IPS DF 4.7 (cell line): Measurements from ENCODE around the gene NUP62.
"Not testable (repeated sequence)": the region's sequence is repeated elsewhere in the genome, so short reads cannot be mapped to it uniquely, and the experiment has no call there.

Experiments used
- DNase-seq: peaks from one replicate; pipeline ENCODE4 v3.0.0-alpha.2; 2013; ENCODE audit warnings: low spot score; ENCODE audit errors: extremely low read depth

NUP62 gene

DNA sequence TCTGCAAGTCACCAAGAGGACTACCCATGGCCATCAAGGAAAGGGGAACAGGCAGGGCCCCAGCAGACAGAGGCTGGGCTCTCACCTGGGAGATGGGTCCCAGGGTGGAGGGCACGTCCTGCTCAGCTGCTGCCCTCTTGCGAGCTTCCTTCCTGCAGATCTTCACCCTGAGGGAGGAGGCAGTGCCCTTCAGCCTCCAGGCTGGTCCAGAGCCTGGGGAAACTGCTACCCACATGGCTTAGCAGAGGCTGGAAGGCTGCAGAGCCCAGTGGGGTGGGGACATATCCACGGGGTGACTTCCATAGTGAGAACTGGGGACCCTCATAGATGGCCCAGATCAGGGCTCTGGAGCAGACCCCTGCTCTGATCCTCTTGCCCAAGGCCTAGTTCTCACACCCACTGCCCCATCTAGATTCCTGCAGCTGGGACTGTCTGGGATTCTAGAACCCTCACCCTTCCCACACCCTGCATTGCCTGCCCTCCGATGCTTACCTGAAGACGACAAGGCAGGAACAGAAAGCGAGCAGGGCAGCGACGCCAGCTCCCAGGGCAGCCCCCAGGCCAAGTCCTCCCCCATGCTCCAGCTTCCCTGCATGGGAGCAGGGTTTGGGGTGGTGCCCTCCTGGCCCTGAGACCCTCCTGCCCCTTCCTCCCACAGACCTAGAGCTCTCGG is 22.6 kb upstream of the NUP62 start:
- no peak for DNase-seq

DNA sequence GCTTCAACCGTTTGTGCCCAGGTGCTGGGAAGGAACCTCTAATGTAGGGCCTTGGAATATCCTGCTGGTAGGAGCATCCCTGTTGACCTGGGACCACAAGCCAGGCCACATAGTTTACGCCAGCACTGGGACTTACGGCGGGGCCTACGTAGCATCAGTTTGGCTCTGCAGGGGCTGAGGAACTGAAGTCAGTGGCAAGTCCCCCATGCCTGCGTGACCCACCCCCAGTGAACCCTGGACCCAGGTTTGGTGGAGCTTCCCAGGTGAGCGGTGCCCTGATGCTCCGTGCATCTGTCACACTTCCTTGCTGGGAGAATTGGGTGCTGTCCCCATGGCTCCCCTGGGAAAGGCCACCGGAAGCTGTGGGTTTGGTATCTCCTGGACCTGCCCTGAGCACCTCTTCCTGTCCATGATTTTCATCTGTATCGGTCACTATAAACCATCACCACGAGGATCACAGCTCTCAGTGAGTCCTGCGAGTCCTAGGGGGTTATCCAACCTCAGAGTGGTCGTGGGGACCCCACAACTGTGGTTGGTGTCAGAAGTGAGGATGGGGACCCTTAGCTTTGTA is 21.7 kb upstream of the NUP62 start:
- DNase-seq = no peak

DNA sequence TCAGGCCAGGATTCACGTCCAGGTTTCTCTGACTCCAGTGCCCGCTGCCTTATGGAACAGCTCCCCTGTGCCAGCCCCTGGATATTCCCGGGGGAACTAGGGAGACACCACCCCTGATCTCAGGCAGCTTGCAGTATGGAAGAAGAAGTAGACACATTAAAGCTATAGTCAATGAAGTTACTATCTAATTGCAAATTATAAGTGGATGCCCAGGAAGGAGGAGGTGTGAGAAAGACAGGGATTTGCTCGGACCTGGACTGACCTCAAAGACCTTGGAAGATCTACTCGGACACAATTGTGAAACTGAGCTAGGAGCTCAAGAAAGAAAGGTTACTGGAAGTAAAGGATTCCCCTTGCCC is 21.3 kb upstream of the NUP62 start:
- no peak for DNase-seq

DNA sequence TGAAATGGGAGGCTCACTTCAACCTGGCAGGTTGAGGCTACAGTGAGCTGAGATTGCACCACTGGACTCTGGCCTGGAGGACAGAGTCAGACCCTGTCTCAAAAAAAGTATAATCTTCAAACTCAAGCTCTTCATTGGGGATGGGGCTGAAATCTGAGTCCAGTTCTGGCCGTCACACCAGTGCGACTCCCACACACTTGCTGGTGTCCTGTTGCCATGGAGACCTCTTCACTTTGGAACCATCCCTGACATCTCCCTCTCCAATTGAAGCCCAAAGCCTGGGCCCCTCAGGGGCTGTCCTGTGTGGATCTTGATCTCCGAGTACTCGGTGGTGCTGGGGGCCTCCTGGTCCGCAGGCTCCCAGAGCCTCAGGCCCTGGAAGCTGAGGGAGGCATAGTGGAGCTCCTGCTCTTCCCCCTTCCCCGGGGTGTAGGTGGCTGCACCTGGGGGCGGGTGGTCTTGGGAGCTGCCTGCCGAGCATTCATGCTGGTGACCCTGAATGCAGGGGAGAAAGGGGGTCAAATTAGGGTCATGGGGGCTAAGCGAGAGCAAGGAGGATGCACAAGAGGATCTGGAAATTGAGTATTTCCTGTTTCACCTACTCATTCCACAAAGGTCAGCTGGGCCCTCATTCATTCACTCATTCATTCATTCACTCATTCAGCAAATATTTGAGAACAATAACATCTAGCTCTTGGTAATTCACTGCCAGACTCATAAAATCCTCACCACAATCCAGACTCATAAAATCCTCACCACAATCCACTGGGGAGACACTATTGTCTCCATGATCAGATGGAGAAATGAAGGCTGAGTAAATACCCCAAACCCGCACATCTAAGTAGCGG is 20.7 kb upstream of the NUP62 start:
- DNase-seq = no peak

DNA sequence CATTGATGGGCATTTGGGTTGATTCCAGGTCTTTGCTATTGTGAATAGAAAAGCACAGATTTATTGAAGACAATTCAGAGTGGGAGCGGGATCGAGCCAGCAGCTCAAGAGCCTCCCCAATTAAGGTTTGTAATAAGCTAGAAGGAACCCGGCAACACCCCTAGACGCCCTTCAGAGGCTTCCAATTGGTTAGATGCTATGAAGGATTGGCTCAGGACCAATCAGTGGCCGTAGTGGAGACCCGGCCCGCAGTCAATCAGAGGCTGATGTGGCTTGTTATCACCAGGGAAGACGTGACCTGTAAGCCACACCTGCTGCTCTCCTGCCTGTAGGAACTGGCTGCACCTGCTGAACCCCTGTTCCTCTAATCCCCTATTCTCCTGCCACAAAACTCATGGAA is 17.1 kb upstream of the NUP62 start:
- no peak for DNase-seq

DNA sequence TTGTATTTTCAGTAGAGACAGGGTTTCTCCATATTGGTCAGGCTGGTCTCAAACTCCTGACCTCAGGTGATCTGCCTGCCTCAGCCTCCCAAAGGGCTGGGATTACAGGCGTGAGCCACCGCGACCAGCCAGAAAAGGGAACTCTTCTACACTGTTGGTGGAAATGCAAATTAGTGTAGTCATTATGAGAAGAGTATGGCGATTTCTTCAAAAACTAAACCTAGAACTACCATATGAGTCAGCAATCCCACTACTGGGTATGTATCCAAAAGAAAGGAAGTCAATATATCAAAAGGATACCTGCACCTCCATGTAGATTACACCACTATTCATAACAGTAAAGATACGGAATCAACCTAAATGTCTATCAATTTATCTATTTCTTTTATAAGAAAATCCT is 15.3 kb upstream of the NUP62 start:
- DNase-seq = not testable (repeated sequence)

DNA sequence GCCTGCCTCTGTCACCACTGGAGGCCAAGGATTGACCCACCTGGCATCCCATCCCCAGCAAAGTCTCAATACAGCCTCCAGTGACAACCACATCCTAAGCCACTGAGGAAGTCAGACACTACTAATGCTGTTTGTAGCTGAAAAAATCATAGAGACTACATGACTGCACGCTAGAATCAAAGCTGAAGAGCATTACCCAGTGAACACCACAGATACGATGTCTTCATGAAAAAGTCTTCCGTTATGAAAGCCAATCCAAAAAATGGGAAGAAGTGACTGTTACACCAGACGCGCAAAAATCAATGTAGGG is 11.1 kb upstream of the NUP62 start:
- DNase-seq = no peak

DNA sequence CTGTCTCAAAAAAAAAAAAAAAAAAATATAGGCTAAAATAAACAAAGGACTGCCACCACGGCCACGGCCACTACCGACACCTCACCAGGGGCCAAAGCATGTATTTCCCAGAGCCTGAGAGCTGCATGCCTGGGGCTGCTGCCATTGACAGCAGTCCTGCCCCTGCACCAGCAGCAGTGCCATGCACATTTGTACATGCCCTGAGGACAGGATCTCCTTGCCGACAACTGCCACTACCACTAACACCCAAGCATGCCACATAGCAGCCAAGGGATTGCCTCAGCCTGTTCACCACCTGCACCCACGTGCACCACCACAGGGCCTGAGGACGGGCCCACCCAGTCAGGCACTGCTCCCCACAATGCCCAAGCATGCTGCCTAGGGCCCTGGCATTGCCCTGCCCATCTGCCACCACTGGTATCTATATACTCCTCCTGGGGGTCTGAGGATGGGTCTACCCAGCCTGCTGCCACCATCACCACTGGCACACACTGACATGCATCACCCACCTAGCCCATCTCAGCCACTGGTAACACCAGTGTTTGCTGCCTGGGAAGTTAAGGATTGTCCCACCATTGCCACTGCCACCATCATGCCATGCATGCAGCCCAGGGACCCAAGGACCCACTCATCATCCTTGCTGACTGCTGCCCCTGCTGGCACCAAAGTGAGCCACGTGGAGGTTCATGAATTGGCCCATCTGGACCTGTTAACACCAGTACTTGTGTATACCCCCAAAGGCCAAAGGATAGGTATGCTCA is 10.6 kb upstream of the NUP62 start:
- DNase-seq = no peak

DNA sequence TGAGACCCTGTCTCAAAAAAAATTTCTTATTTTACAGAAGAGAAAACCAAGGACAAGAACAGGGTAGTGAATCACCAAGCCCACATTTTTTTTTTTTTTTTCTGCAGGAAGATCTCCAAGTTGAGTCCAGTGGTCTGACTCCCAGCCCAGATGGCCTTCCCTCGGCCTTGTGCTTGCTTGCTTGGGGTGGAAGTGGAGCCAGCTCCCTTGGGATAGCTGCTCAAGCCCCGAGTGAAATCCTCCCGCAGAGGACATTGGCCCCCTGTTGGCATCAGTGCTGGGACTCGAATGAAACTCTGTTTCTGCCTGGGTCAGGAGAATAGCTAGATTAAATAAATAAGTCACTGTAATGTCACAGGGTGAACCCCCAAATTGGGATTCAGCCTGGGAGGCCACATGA is 9.4 kb upstream of the NUP62 start:
- no peak for DNase-seq

DNA sequence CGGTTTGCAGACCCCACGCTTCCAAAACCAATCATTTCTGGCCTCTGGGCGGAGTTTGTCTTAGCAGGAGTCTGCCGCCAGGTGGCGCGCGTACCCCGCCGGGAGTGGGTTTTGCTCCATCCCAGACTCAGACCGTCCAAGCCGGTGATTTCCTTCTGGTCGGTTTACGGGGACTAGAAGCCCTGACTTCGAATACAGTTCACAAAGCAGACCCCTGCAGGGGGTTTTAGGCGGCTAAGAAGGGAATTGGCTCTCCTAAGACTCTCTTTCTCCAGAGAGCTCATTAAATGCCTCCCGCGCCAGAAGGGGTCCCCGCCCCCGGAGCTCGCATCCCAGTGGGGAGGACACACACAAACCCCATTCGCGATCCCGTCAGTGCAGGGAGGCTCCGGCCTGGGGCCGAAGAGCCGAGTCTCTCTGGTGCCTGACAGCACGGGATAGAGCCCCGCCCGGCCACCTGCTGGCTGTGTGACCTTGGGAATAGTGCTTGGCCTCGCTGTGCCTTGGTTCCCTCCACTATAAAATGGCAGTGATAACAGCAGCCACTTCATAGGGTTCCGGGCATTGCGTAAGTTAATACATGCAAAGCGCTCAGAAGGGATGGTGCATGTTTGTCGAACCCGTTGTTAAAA is 8.6 kb upstream of the NUP62 start:
- DNase-seq = no peak

DNA sequence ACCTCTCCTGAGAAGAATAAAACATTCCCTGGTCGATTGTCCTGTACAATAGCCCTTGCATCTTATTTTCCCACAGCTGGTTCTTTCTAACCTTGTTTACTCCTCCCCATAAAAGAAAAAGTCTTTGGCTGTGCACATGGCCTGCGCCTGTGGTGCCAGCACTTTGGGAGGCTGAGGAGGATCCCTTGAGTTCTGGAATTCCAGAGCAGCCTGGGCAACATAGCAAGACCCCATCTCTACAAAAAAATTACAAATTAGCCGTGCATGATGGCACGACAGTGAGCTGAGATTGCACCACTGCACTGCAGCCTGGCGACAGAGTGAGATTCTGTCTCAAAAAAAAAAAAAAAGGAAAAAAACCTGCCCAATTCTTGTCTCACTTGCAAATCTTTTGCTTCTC is 7.2 kb upstream of the NUP62 start:
- no peak for DNase-seq

DNA sequence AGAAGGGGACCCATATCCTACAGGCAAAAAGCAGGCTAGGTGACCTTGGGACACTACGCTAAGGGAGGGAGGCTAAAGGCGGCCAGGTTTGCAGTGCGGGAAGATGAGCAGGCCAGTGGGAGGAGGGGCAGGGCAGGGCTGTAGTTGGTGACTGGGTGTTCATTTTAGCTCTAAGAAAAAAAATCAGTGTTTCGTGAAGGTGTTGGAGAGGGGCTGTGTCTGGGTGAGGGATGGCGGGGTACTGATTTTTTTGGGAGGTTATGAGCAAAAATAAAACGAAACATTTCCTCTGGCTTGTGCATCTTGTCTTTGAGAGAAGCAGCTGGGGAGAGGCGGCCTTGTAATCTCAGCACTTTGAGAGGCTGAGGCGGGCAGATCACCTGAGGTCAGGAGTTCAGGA is 4.3 kb upstream of the NUP62 start:
- no peak for DNase-seq

DNA sequence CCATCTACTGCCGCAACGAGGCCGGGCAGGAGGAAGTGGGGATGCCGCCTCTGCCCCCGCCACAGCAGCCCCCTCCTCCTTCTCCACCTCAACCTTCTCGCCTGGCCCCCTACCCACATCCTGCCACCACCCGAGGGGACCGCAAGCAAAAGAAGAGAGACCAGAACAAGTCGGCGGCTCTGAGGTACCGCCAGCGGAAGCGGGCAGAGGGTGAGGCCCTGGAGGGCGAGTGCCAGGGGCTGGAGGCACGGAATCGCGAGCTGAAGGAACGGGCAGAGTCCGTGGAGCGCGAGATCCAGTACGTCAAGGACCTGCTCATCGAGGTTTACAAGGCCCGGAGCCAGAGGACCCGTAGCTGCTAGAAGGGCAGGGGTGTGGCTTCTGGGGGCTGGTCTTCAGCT is 3.4 kb upstream of the NUP62 start:
- DNase-seq = no peak

DNA sequence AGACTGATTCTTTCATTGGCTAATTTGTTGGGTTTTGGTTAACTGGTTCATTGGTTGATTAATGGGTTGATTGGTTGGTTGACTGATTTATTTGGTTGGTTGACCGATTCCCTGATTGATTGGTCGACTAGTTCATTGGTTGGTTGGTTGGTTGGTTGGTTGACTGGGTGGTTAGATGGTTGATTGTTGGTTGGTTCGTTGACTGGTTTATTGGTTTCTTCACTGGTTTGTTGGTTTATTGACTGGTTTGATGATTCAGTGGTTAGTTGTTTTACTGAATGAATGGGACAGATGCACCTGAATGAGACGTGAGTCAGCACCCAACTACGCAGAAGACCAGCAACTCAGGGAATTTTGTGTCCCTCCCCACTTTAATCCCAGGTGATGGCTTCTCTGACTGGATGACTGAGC is 2.7 kb upstream of the NUP62 start:
- DNase-seq = no peak

DNA sequence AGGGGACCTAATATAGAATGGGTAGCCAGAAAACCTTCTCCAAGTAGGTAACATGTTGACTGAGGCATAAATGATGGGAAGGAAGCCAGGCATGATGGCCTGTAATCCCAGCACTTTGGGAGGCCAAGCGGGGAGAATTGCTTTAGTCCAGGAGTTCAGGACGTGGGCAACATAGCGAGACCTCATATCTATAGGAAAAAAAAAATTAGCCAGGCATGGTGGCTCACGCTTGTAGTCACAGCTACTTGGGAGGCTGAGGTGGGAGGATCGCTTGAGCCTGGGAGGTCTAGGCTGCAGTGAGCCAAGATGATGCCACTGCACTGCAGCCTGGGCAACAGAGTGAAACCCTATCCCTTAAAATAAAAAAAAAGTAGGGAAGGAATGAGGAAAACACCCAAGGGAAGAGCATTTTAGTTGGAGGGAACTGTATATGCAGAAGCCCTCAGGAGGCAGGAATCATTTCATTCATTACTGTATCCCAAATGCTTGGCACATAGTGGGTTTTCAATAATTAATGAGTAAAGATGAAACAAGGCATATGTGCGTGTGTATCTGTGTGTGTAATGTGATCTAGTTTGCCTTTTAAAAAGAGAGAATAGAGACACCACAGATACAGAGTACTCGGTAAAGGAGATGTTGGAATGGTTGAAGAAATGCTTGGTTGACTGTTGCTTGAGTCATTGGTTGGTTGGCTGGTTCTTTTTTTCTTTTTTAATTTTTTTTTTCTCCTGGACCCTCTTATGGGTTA is 2.2 kb upstream of the NUP62 start:
- DNase-seq = no peak

DNA sequence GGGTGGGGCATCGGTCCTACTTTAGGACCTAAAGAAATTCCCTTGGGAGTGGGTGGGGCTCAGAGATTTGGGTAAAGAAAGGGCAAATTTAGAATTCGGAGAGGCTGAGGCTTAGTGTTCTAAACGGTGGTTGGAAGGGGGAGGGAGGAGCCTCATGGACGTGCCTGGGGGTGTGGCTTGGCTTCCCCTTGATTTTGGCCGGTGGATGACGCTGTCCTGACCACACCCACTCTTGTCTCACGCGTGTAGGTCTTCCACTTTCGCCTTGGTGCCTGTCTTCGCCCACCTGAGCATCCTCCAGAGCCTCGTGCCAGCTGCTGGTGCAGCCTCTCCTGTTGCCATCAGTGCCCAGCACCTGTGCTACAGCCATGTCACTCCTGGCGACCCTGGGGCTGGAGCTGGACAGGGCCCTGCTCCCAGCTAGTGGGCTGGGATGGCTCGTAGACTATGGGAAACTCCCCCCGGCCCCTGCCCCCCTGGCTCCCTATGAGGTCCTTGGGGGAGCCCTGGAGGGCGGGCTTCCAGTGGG is 1.2 kb upstream of the NUP62 start:
- no peak for DNase-seq

DNA sequence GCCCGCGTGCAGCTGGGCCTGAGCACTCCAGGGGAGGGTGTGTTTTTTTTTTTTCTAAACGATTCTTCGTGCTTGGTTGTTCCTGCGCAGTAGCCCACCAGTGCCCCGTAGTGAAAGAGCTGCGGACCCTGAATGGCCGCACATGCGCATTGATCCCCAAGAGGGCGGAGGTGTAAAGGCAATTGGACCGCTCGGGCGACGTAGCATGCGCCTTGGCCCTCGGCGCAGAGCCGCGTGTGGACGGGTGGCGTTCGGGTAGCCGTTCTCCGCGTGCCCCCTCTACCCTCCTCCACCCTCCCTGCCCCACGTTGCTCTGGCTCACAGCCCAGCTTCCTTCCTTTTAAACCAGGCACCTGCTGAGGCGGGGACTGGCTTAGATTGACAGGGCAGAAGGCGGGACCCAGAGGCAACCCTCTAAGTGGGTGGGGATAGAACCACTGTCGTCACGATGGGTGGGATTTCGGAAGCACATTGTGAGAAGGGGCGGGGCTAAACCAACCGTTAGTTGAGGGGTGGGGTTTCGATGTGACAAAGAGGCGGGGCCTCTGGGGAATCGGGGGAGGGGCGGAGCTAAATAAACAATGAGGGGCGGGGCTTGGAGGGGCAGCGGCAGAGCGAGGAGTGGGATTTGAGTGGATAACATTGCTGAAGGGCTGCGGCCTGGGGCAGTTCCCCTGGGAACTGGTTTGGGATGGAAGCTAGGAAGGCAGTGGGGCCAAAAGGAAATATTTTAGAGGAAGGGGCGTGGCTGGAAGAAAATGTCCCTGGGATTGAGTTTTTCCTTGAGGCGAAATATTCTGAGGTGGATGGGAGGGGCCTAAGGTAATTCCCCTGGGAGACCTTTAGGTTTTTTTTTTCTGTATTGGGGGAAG is 543 bp upstream of the NUP62 start:
- DNase-seq = no peak

DNA sequence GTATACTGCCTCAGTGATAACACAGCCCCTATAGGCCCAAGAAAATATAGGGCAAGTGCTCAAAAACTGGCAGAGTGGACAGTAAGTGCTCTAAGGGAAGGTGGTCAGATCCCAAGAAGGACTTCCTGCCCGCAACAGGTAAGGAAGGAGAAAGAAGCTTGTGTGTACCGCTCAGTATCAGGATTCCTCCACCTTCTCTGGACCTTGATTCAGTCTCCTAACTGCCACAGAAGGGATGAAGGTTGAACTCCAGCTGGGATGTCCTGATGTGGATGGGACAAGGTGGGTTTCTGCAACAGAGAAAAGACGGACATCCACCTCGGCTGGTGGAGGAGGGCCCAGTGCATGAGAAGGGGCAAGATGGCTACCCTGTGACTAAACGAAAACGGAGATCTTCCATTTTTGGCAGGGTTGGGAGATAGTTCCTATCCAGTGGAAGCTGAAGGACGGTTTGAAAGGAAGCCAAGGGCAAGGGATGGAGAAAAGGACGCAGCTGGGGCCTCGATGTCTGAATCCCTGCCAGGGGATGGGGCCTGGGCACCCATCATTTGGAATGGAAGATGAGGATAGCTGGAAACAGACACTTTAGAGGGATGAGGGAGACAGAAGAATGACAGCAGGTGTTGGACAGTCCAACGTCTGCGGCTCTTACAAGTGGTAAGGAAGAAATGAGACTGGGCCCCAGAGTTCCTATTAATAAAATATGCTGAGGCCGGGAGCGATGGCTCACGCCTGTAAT is 1.6 kb downstream of the NUP62 start:
- no peak for DNase-seq

DNA sequence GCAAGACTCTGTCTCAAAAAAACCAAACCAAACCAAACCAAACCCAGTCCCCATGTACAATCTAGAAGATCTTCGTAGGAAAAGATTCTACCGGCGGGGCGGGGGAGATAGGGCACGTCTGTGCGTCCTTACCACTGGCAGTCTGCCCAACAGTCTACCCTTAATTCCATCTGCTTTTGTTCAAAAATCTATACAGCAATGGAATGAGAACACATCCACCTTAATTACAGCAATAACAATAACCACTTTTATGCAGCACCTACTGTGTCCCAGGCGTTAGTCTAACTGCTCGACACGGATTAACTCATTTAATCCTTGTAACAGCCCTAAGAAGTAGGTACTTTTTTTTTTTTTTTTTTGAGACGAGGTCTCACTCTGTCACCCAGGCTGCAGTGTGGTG is 2.8 kb downstream of the NUP62 start:
- DNase-seq = no peak
